ENCODE data around the gene ALDH1A3.

The ALDH1A3 gene

DNA sequence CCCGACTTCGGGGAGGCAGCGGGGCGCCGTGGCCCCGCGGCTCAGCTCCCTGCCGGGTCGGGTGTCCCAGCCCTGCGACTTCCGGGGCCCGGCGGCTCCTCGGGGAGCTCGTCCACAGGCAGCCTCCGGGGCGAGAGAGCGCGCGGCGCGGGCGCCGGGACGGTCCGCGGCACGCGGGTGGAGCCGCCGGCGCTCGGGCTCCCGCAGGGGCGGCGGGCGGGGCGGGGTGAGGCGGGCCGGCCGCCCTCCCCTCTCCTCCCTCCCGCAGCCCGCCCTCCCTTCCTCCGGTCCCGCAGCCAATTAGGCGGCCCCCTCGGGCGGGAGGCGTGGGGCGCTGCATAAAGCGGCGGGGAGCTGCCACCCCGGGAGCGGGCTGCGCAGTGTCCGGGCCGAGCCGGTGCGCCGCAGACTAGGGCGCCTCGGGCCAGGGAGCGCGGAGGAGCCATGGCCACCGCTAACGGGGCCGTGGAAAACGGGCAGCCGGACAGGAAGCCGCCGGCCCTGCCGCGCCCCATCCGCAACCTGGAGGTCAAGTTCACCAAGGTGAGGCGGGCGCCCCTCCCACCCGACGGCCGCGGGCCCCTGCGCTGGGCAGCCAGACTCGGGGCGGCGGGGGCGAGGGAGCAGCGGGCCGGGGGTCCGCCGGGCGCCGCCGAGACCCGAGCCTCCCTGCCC lies at the start of gene ALDH1A3:
Gene ALDH1A3 (plus strand): TSS at position 368 of the 675 bp plus-strand sequence. CDS start 77 bp downstream, at position 445.
- DNase-seq (ENCODE audit: extremely low read depth, low read depth): no peak

DNA sequence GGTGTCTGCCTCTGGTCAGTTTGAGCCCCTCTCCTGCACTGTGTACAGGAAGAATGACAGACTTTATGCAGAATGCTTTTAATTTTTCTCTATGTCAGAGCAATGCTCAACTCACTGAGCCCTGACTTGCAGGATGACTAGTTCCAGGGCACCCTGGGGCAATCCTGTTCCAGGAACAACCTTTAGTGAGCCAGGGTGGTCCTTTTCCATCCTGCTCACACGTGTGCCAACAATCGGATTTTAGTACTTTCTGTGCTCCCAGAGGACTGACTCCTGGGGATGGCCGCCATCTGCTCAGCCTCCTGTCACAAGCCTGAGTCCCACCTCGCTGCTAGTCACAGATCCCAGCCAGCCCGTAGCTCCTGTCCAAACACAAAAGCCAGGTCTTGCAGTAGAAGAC lies 48.2 kb upstream of the ALDH1A3 start:
- no peak for DNase-seq (ENCODE audit: extremely low read depth, low read depth)
- TF ChIP-seq, protein P1, sequence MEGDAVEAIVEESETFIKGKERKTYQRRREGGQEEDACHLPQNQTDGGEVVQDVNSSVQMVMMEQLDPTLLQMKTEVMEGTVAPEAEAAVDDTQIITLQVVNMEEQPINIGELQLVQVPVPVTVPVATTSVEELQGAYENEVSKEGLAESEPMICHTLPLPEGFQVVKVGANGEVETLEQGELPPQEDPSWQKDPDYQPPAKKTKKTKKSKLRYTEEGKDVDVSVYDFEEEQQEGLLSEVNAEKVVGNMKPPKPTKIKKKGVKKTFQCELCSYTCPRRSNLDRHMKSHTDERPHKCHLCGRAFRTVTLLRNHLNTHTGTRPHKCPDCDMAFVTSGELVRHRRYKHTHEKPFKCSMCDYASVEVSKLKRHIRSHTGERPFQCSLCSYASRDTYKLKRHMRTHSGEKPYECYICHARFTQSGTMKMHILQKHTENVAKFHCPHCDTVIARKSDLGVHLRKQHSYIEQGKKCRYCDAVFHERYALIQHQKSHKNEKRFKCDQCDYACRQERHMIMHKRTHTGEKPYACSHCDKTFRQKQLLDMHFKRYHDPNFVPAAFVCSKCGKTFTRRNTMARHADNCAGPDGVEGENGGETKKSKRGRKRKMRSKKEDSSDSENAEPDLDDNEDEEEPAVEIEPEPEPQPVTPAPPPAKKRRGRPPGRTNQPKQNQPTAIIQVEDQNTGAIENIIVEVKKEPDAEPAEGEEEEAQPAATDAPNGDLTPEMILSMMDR (IDR thresholded peaks at IDR 0.05; ENCODE audit: low read depth, low read length): no peak

More for the DNA sequence above, at the start of gene ALDH1A3:
- TF ChIP-seq, protein P1 (IDR thresholded peaks at IDR 0.05; ENCODE audit: low read depth, low read length): no peak

DNA sequence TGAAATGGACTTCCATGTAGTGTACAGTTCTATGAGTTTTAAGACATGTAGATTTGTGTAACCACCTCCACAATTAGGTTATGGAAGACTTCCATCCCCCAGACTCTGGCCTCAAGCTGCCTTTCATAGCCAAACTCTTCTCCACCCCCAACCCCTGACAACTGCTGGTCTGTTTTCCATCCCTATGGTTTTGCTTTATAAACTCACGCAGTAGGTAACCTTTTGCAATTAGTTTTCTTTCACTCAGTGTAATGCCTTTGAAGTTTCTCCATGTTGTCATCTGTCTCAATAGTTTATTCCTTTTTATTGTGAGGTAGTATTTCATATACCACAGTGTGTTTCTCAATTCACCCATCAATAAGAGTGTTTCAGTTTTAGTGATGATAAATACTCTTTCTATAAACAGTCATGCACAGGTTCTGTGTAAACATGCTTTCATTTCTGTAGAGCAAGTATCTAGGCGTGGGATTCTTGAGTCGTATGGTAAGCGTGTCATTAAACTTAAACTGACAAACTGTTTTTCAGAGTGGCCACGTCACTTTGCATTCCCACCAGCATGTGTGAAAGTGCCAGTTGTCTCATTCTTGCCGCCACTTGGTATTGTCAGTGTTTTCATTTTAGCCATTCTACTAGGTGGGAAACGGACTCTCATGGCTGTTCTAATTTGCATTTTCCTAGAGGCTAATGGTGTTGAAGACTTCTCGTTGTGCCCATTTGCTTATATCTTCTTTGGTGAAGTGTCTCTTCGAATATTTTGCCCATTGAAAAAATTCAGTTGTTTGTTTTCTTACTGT lies 47.3 kb upstream of the ALDH1A3 start:
- no peak for DNase-seq (ENCODE audit: extremely low read depth, low read depth)
- TF ChIP-seq, protein P1 (IDR thresholded peaks at IDR 0.05; ENCODE audit: low read depth, low read length): no peak

DNA sequence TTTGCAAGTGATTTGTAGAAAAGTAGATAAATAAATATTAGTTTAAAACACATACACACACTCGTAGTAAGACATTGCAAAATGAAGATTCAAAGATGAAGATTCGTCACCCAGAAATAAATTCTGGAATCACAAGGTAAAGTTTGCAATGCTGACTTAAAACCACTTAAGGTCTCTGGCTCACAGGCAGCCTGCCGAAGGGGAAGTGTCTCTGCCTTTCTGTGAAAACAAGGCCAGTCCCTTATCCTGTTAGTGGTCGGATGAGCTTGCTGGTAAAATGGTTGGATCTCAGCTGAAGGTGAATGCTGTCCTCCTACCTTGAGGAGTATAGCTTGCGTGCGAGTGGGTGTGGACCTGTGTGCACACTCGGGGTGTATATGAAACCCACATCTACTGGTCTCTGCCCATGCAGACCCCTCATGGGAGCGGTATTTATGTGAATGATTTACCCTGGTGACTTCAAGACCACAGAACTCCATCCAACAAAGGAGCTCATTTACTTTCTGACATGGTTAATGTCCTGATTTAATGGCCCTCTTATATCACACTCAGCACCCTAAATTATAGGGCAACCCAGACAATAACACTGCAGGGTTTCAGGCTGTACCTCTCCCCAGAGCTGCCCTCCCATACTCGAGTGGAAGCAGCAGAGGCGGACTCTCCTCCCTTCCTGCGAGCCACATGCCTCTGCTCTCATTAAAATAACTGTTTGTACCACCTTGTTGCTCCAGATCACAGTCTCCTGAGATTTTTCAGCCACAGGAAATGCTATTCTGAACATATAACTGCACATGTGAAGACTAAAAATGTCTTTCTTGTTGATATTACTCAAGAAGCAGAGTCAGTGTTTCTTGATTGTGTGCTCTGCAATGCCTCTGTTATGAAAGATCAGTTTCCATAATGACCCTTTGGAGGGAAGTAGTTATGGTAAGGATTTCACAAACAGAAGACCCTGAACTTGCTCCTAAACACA lies 45.9 kb upstream of the ALDH1A3 start:
- TF ChIP-seq, protein P1 (IDR thresholded peaks at IDR 0.05; ENCODE audit: low read depth, low read length): no peak
- DNase-seq (ENCODE audit: extremely low read depth, low read depth): no peak

DNA sequence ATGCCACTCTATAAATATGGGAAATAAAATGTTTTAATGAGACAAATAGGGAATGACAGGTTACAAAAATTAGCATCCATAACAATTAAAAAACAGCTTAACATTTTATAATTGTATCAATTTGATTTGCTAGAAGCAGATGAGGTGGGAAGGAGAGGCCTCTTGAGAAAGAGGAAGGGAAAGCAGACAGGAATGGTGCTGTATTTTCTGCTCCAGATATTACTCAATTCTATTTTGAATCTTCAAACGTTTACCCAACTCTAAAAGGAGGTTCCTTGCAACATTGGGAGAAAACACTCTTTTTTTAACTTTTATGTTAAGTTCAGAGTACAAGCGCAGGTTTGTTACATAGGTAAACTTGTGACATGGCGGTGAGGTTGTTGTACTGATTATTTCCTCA lies 44.9 kb upstream of the ALDH1A3 start:
- no peak for DNase-seq (ENCODE audit: extremely low read depth, low read depth)
- TF ChIP-seq, protein P1 (IDR thresholded peaks at IDR 0.05; ENCODE audit: low read depth, low read length): no peak

DNA sequence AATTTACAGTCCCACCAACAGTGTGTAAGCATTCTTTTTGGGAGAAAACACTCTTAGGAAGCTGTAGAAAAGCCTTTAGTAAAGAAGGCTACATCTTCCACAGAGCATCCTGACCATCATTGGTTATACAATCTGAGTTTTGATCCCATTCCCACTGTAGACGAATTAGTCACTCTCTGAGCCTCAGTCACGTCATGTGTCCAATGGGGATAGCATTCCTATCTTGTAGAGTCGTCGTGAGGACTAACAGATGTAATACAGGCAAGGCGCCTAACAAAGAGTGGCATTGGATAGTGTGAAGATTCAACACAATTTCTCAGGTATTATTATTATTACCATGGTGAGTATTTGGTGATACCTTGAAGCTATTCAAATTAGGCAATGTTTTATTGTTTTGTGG lies 44.0 kb upstream of the ALDH1A3 start:
- DNase-seq (ENCODE audit: extremely low read depth, low read depth): no peak
- TF ChIP-seq, protein P1 (IDR thresholded peaks at IDR 0.05; ENCODE audit: low read depth, low read length): no peak

Measured in AG09319 (cell line).